Right atrium auricular region (tissue), 2 donors: ENCODE results near the gene SNX27. TPM values are rescaled to one million over a fixed set of nuclear protein-coding genes. Genes with fewer than 3 reads are reported as not detected.
A peak's percentile ranks its signal among the peaks of the same experiment; 100 is the strongest.
"Not testable (repeated sequence)": the region's sequence is repeated elsewhere in the genome, so short reads cannot be mapped to it uniquely, and the experiment has no call there.

ENCODE experiments used
- DNase-seq: peaks from one replicate; pipeline ENCODE4 v3.0.0-alpha.2; 2019; ENCODE audit warnings: low spot score
- H3K27ac ChIP-seq, 2 donors: fragments of 200-600 bp; sonication (generic); 1 replicate in 1 of 2; 2 replicates in 1 of 2; pipeline ENCODE4 v1.5.1; 2016 to 2019
- H3K27me3 ChIP-seq, 2 donors: fragments of 200-600 bp; sonication (generic); one replicate each; pipeline versions ENCODE4 v1.5.1 to v1.6.0; 2017 to 2019
- H3K36me3 ChIP-seq: fragments of 200-600 bp; sonication (generic); one replicate; pipeline ENCODE4 v1.5.1; 2016
- H3K4me1 ChIP-seq, 2 donors: fragments of 200-600 bp; sonication (generic); one replicate each; pipeline versions ENCODE4 v1.5.1 to v1.6.0; 2017 to 2019
- H3K4me3 ChIP-seq, 2 donors: fragments of 200-600 bp; sonication (generic); 1 replicate in 1 of 2; 2 replicates in 1 of 2; pipeline ENCODE4 v1.5.1; 2017 to 2019; ENCODE audit warnings: mild to moderate bottlenecking in 1 of 2, moderate library complexity in 1 of 2
- H3K9me3 ChIP-seq, 2 donors: fragments of 200-600 bp; sonication (generic); one replicate each; pipeline ENCODE4 v1.5.1; 2019
- CTCF ChIP-seq, 2 donors: fragments of 200-600 bp; sonication (generic); IDR thresholded peaks; one replicate each; pipeline ENCODE4 v1.5.1; 2019; ENCODE audit warnings: antibody characterized with exemption in 2 of 2
- total RNA-seq, 2 donors: library from RNA; depleted of rRNA; stranded (reverse); fragments of >200 nt; gene quantifications; one replicate each; pipeline ENCODE4 v1.1.0, GENCODE V29; 2016

SNX27 gene
- total RNA-seq, 2 donors from 2014 or later: 25.2 to 25.8 TPM

GRCh38 chr1:151590961-151591360 lies 20.9 kb upstream of the SNX27 start:
- DNase-seq: no peak
- no peaks in the 10 kb centered on the region for H3K27me3 ChIP-seq
- H3K27ac ChIP-seq: no peak overlapping the region
- no peaks in the 10 kb centered on the region for H3K36me3 ChIP-seq
- no peaks in the 10 kb centered on the region for H3K9me3 ChIP-seq
- no peaks in the 10 kb centered on the region for H3K4me1 ChIP-seq
- H3K4me3 ChIP-seq: no peak overlapping the region
- no peak for TF ChIP-seq CTCF (IDR thresholded peaks at IDR 0.05)

GRCh38 chr1:151593730-151594129 lies 18.1 kb upstream of the SNX27 start:
- Histone ChIP-seq H3K4me1 (no peaks in the 10 kb centered on the region), H3K4me3 (no peak overlapping the region), H3K27ac (no peak overlapping the region), H3K27me3 (no peaks in the 10 kb centered on the region), H3K9me3 (no peaks in the 10 kb centered on the region), H3K36me3 (no peaks in the 10 kb centered on the region)
- no peak for TF ChIP-seq CTCF (IDR thresholded peaks at IDR 0.05)
- DNase-seq: no peak

- DNase-seq: peak; percentile 64
- H3K4me3 ChIP-seq: no peak overlapping the region
- TF ChIP-seq CTCF (IDR thresholded peaks at IDR 0.05): peak; percentile 84 to 92
- no peaks in the 10 kb centered on the region for H3K4me1 ChIP-seq
- no peaks in the 10 kb centered on the region for H3K9me3 ChIP-seq
- no peak overlapping the region for H3K27ac ChIP-seq
- H3K27me3 ChIP-seq: no peaks in the 10 kb centered on the region
- no peaks in the 10 kb centered on the region for H3K36me3 ChIP-seq
These were observed 17.7 kb upstream of the SNX27 start for GRCh38 chr1:151594143-151594625.

GRCh38 chr1:151596166-151596953 lies 15.5 kb upstream of the SNX27 start:
- Histone ChIP-seq H3K4me1 (no peaks in the 10 kb centered on the region), H3K9me3 (no peaks in the 10 kb centered on the region), H3K4me3 (no peak overlapping the region), H3K27me3 (no peaks in the 10 kb centered on the region), H3K36me3 (no peaks in the 10 kb centered on the region), H3K27ac (no peak overlapping the region)
- no peak for DNase-seq
- no peak for TF ChIP-seq CTCF (IDR thresholded peaks at IDR 0.05)

GRCh38 chr1:151602550-151602949 lies 9.3 kb upstream of the SNX27 start:
- not testable (repeated sequence) for H3K9me3 ChIP-seq, H3K27me3 ChIP-seq, H3K36me3 ChIP-seq, H3K4me3 ChIP-seq, H3K27ac ChIP-seq, DNase-seq, H3K4me1 ChIP-seq

- TF ChIP-seq CTCF (IDR thresholded peaks at IDR 0.05): no peak
- DNase-seq: no peak
- Histone ChIP-seq H3K27ac (no peak overlapping the region), H3K4me1 (no peaks in the 10 kb centered on the region), H3K27me3 (no peaks in the 10 kb centered on the region), H3K4me3 (no peak overlapping the region), H3K36me3 (no peaks in the 10 kb centered on the region), H3K9me3 (no peaks in the 10 kb centered on the region)
These were observed 7.6 kb upstream of the SNX27 start for GRCh38 chr1:151604291-151604690.
